GM19467 (cell line): ENCODE results near the gene TRAF4.
"Not testable (repeated sequence)": the region's sequence is repeated elsewhere in the genome, so short reads cannot be mapped to it uniquely, and the experiment has no call there.

ENCODE experiments used
- ATAC-seq: cut with Tn5 transposase; IDR thresholded peaks from one replicate; pipeline ENCODE4 v1.9.1; 2021; ENCODE audit warnings: mild to moderate bottlenecking, moderate library complexity; ENCODE audit not compliant: unreplicated experiment

TRAF4 gene

DNA sequence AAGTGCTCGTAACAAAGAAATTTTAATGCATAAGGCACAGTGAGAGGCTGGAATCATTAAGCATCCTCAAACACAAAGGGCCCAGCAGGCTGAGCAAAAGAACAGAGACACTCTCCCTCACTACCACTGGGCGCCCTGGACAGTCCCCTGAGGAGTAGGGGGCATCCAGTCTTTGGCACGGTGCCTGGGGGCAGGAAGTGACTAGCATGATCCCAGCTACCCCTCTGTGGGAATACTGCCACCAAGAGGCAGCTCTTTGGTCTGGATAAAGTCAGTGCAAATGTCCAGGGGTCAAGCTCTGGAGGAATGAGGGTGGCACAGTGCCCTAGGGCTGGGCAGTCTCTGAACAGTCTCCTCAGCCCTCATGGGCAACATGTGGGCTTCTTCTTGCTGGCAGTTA is 29.5 kb upstream of the TRAF4 start:
- no peak for ATAC-seq

DNA sequence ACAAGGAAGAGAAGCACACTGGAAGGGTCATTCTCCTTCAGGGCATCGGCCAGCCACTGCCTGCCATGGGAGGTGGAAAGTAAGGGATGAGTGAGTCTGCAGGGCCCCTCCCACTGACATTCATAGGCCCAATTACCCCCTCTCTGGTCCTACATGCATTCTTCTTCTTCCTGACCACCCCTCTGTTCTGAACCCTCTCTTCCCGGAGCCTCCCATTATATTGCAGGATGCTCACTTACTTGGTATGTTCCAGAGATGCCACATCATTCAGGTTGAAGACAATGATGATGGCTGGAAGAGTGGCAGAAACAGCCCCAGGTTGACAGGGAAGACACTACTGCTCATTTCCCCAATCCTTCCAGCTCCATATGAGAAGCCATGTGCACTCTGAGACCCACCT is 28.6 kb upstream of the TRAF4 start:
- no peak for ATAC-seq

DNA sequence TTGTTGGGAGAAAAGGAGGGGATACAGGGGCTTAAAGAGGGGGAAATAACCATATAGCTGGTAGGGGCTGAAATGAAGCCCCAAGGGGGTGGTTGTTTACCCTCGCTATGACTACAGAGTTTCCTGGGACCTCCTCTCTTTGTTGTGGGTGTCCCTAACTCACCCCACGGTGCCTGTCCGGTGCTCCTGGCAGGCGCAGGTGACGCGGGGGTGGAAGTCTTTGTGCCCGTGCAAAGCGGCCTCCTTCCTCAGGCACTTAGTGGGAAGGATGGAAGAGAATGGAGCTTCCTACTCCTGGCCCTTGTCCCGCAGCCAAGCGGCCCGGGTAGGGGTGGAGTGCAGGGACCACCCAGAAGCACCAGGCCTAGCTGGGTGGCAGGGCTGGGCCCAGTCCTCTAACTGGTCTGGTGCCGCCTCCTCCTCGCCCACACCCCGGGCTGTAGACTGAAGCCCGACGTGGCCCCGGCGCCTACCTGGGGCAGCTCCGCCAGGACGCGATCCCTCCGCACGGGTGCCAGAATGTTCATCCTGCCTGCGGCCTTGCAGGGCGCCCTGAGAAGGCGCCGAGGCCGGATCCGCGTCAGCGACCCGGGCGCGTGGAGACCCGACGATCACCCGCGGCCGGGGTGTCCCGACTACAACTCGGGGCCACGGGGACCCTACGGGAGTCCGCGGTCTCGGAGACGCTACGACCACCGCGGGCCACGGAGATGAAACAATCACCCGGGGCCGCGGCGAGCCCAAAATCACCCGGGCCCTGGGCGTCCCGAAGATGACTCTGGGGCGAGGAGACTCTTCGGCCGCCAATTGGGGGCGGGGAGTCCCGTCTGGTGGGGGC is 26.9 kb upstream of the TRAF4 start:
- ATAC-seq, result no peak

DNA sequence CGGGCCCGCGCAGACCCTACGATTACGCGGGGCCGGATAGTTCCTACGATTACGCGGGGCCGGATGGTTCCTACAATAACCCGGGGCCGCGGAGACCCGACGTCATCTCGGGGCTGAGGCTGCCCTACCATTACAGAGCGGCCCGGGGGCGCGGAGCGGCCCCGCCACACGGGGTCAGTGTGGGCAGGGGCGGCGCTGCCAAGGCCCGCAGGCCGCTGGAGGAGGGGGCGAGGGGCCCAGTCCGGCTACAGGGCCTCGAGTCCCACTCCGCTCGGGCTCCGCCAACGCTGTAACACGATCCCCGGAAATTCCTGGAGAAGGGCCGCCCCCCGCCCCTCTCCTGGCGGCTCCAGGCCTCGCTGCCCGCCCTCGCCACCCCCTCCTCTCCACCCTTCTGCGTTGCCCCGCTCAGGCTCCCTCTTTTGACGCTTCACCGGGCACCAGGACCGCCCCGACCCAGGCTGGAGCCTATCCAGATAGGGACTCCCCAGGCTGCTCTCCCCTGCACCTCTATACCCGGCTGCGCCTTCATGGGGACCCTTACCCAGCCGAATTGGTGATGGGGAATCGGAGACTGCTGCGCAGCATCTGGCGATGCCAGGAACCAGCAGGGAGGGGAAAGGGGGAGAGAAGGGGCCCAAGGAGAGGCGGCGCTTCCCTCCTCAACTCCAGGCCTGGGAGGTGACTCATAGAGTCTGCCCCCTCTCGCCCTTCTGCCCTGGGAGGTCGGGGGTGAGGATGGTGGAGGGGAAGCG is 26.1 kb upstream of the TRAF4 start, which contains the start of gene RAB34:
Gene RAB34, minus strand, starts transcription at position 291 of the 755 bp plus-strand sequence. CDS start 602 bp downstream, outside the sequence.
- ATAC-seq, result no peak

GRCh38 chr17:28718333-28719020 is 25.3 kb upstream of the TRAF4 start:
- ATAC-seq, result no peak

DNA sequence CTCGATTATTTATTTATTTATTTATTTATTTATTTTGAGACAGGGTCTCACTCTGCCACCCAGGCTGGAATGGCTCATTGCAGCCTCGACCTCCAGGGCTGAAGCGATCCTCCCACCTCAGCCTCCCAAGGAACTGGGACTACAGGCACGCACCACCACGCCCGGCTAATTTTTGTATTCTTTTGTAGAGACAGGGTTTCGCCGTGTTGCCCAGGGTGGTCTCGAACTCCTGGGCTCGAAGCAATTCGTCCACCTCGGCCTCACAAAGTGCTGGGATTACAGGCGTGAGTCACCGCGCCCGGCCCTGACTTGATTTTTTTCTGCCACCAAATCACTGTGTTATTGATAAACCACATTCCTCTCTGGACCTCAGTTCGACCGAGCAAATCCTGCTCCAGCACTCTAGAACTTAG is 24.8 kb upstream of the TRAF4 start:
- no peak for ATAC-seq

DNA sequence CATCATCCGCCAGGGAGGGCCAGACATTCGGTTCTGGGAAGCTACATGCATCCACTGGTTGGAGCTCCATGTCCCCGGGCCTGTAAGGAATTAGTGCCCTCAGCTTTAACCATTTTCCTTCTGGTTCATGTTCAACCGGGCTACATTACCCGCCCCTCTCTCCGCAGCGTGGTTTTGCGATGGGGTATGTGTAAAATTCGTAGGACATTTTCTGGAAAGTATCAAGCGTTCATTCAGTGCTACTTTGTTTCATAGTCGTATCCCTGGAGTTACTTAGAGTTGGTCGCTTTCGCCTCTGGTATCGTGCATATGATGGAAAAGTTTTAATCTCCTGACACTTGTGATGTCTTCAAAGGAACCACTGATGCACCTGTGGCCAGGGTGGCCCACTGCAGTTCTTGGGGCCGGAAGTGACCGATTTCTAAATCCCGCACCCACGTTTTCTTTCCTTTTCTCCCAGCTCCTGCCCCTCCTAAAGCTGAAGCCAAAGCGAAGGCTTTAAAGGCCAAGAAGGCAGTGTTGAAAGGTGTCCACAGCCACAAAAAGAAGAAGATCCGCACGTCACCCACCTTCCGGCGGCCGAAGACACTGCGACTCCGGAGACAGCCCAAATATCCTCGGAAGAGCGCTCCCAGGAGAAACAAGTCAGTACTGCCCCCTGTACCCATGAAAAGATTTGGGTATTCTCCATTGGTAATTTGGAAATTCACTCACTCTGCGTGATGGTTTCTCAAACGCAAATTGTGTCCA is 23.4 kb upstream of the TRAF4 start:
- ATAC-seq, result no peak

GRCh38 chr17:28720997-28721329 is 22.8 kb upstream of the TRAF4 start:
- ATAC-seq, result not testable (repeated sequence)

DNA sequence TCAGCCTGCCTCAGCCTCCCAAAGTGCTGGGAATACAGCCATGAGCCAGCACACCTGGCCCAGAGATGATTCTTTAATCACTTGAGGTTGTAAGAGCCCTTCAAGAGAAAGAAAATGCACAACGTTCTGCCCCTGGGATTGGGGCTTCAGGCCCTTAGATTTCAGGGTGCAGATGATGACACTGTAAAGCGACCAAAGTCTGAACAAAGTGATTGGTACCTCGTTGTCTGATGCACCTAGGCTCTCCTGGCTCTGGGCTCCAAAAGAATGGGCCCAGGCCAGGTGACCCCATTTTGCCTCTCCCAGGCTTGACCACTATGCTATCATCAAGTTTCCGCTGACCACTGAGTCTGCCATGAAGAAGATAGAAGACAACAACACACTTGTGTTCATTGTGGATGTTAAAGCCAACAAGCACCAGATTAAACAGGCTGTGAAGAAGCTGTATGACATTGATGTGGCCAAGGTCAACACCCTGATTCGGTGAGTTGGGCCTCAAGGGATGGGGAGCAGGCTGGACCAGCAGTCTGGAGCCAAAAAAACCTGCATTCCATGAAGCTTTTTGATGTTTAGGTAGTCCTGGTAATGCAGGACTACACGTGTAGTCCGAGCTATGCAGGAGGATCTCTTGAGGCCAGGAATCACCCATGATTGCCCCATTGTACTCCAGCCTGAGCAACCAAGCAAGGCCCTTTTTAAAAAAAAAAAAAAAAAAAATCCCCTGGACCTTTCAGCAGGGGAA is 21.2 kb upstream of the TRAF4 start:
- ATAC-seq, result no peak

- no peak for ATAC-seq
Observed at GRCh38 chr17:28723159-28723835, 20.5 kb upstream of the TRAF4 start.

DNA sequence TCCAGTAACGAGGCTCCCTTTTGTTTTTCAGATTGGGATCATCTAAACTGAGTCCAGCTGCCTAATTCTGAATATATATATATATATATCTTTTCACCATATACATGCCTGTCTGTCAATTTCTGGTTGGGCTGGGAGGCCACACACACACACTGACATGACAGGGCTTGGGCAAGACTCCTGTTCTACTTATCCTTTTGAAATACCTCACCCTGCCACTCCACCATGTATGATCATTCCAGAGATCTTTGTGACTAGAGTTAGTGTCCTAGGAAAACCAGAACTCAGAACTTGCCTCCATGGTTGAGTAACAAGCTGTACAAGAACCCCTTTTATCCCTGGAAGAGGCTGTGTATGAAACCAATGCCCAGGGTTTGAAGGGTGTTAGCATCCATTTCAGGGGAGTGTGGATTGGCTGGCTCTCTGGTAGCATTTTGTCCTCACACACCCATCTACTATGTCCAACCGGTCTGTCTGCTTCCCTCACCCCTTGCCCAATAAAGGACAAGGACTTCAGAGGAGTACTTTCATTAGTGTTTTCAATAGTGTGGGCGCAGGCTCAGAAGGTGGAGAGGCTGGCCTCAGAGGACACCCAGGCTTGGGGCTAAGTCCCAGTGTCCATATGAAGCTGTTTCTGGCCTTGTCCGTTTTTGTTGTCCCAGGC is 19.8 kb upstream of the TRAF4 start:
- ATAC-seq, result not testable (repeated sequence)

GRCh38 chr17:28724500-28725165 is 19.2 kb upstream of the TRAF4 start:
- no peak for ATAC-seq

- ATAC-seq, result no peak
Observed at GRCh38 chr17:28725166-28725659, 18.6 kb upstream of the TRAF4 start.

- ATAC-seq, result no peak
Observed at GRCh38 chr17:28725660-28726225, 18.1 kb upstream of the TRAF4 start.

DNA sequence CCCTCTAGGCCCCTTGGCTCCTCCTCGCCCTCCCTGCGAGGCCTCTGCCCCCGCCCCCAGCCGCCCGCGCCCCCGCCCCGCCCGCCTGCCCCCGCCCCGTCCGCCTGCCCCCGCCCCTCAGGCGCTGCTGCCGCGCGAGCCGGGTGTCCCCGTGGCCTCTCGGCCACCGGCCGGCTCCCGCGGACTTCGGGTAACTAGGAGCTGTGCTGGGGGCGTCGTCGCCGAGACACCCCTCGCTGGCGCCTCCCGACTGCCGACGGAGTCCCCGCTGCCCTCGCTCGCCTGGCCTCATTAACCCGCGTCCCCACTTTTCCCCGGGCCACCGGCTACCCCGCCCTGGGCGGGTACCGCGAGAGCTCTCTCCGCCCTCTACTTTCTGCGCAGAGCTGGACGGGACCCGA is 17.6 kb upstream of the TRAF4 start, which contains the start of gene TLCD1:
Gene TLCD1, minus strand, starts transcription at position 8 of the 401 bp plus-strand sequence. CDS start 136 bp downstream, outside the sequence.
- ATAC-seq, result no peak

DNA sequence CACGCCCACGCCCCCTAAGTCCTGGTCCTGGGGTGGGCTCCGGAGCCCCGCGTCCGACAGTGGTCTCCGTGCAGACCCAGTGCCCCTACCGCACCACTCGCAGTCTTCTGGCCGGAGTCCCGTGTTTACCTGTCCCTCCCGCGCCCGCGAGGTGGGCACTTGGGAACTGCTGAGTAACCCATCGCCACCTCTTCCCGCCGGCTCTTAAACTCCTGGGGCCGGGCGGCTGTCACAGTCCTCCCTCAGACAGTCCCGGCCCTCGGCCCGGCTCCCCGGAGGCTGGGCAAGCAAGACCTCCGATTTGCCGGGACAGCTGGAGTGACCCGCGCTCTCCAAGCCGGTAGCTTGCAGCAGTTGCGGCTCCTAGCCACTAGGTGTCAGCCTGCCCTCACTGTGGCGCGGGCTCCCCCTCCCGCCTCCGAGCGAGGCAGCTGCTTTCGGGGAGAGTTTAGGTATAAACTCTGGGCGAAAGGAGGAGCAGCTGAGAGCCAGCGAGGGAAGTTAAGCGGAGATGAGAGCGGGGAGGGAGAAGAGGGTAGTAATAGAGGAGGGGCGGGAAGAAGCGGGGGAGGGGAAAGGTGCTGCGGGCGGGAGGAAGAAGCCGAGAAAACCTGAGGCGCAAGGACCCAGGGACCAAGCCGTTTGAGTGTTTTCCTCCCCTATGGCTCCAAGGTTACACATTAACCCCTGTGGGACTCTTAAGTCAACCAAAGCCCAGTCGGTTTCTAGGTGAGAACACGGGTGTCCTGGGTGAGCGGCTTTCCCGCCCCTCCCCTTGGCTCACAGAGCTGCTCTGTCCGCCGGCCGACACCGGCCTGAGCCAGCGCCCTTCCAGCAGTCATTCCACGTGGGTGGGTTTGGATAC is 17.0 kb upstream of the TRAF4 start:
- ATAC-seq, result peak; percentile 43
